Activated T-cell treated with anti-CD3 and anti-CD28 coated beads, Interleukin-2, amount 50 U/mL, for 24 hours (primary cell): ENCODE data around the gene CAVIN2.
A peak's percentile ranks its signal among the peaks of the same experiment; 100 is the strongest.

Experiments
- DNase-seq: peaks from one replicate; pipeline ENCODE4 v3.0.0-alpha.2; 2020
- H3K27ac Mint-ChIP-seq: 2 replicates; pipeline ENCODE4 v1.8.0; 2020; ENCODE audit warnings: mild to moderate bottlenecking, mixed read lengths
- H3K27me3 Mint-ChIP-seq: 2 replicates; pipeline ENCODE4 v1.8.0; 2020; ENCODE audit warnings: mixed read lengths
- H3K36me3 Mint-ChIP-seq: 2 replicates; pipeline ENCODE4 v1.8.0; 2020; ENCODE audit warnings: low read depth, mixed read lengths
- H3K4me1 Mint-ChIP-seq: 2 replicates; pipeline ENCODE4 v1.8.0; 2020; ENCODE audit warnings: low read depth, mixed read lengths
- H3K4me3 Mint-ChIP-seq: 2 replicates; pipeline ENCODE4 v1.8.0; 2020; ENCODE audit warnings: mild to moderate bottlenecking, moderate library complexity, mixed read lengths
- H3K9me3 Mint-ChIP-seq: 2 replicates; pipeline ENCODE4 v1.8.0; 2020; ENCODE audit warnings: mixed read lengths

Gene CAVIN2

DNA sequence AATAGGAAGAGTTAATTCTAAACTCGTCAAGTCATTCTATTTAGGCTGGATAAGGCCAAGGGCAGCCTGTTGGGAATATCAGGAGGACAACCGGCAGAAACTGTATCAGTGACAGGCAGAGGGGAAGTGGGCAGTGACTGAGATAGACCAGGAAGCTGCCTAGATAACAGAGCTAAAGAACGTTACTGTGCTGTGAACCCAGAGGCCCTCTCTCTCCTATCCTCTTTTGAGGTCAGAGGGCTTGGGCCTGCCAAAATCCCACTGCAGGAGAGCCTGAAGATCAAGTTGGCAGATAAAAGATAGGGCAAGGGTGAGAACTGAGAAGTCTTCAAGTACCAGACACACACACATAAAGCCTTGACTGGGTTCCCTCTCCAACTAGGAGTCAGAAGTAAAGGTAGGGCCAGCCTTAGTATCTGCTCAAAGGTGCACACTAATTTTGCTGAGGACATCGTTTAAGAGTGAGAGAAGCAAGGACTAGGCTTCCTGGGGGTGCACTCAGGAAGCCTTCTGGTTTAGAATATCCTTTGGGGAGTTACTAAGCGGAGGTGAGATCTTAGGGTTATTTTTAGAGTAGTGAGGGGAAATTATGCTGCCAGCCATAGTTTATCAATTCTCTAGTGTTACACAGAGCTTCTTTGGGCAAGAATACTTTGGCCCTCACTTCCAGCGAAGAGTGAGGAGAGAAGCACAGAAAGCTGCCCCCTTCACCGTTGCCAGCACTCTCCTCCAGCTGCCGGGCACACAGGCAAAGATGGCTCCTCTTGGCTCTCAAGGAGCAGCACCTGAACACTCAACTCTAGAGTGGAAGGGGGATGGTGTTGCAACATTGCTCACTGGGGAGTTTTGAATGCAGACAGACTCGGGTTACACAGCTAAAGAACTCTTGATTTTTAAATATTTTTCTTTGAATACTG lies 9.8 kb downstream of the CAVIN2 start:
- Mint-ChIP-seq H3K4me3 (no peak overlapping the region), H3K27me3 (peaks cover 25% of the 10 kb centered on the region), H3K36me3 (no peaks in the 10 kb centered on the region), H3K9me3 (no peaks in the 10 kb centered on the region), H3K27ac (no peak overlapping the region), H3K4me1 (no peaks in the 10 kb centered on the region)
- DNase-seq: no peak

- Mint-ChIP-seq H3K9me3 (no peaks in the 10 kb centered on the region), H3K27me3 (peaks cover 25% of the 10 kb centered on the region), H3K27ac (no peak overlapping the region), H3K36me3 (no peaks in the 10 kb centered on the region), H3K4me3 (no peak overlapping the region), H3K4me1 (no peaks in the 10 kb centered on the region)
- DNase-seq: no peak
Observed at GRCh38 chr2:191836471-191836852, 10.4 kb downstream of the CAVIN2 start.

DNA sequence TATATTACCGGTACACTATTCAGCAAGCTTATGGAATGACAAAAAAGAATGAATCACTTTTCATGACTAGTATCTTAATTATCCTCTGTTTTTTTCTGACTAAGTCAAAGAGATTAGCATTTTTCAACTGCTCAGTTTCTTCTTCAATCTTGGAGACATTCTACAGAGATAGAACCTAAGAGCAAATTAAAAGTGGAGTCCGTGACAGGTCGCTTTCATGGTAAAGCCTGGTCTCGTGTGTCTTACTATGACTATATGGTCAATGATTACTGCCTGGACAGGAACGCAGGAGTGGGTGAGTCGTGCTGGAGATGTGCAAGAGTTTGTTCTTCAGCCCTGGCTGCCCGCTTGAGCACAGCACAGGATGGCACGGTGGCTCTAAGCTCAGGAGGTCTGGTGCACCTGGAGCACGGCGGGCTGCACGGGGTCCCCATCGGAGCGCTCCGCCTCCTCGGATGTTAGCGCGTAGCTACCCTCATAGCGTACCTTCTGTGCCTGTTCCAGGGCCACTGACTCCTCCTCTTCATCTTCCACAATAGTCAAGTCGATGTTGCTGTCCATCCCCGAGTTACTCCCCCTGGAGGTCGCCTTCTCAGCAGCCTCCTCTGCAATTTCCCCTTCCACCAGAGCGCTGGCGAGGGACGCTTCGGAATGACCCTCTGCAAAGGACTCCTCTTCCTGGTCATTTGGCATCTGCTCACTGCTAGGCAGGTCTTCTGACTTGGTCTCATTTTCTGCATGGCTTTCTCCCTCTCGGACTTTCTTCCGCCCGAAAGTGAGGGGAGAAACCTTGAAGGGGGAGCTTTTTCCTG lies 11.1 kb downstream of the CAVIN2 start:
- Mint-ChIP-seq H3K4me1 (no peaks in the 10 kb centered on the region), H3K27ac (no peak overlapping the region)

GRCh38 chr2:191835100-191835499 lies 11.8 kb downstream of the CAVIN2 start:
- no peak for DNase-seq
- Mint-ChIP-seq H3K4me3 (no peak overlapping the region), H3K27me3 (peaks cover 19% of the 10 kb centered on the region), H3K36me3 (no peaks in the 10 kb centered on the region), H3K27ac (no peak overlapping the region), H3K4me1 (no peaks in the 10 kb centered on the region), H3K9me3 (no peaks in the 10 kb centered on the region)

More for the DNA sequence above, 11.1 kb downstream of the CAVIN2 start:
- no peaks in the 10 kb centered on the region for H3K9me3 Mint-ChIP-seq
- no peaks in the 10 kb centered on the region for H3K36me3 Mint-ChIP-seq
- no peak overlapping the region for H3K4me3 Mint-ChIP-seq
- peaks cover 22% of the 10 kb centered on the region for H3K27me3 Mint-ChIP-seq
- DNase-seq: no peak

DNA sequence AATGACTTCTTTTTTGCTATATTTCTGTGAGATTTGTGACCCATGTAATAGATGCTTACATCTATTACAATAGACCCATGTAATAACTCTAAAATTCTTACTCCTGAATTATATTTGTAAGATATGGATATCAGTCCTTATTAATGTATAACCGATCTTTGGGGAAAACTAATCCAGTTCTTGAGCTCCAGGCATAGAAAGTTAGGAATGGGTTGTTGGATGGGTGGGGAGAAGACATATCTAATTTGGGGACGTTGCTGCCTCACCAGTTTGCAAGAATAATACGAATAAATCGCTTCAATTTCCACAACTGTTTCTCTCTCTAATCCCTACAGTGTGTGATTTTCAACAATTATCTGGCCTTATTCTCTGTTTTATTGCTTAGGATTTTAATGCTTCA lies 13.5 kb downstream of the CAVIN2 start:
- no peaks in the 10 kb centered on the region for H3K4me1 Mint-ChIP-seq
- no peak overlapping the region for H3K27ac Mint-ChIP-seq
- H3K9me3 Mint-ChIP-seq: no peaks in the 10 kb centered on the region
- no peaks in the 10 kb centered on the region for H3K36me3 Mint-ChIP-seq
- no peak overlapping the region for H3K4me3 Mint-ChIP-seq
- peaks cover 7% of the 10 kb centered on the region for H3K27me3 Mint-ChIP-seq
- DNase-seq: no peak

GRCh38 chr2:191832668-191833067 lies 14.2 kb downstream of the CAVIN2 start:
- Mint-ChIP-seq H3K27me3 (peaks cover 7% of the 10 kb centered on the region), H3K4me3 (no peak overlapping the region), H3K9me3 (no peaks in the 10 kb centered on the region), H3K36me3 (no peaks in the 10 kb centered on the region), H3K27ac (no peak overlapping the region), H3K4me1 (no peaks in the 10 kb centered on the region)
- no peak for DNase-seq

- H3K36me3 Mint-ChIP-seq: no peaks in the 10 kb centered on the region
- peaks cover 7% of the 10 kb centered on the region for H3K27me3 Mint-ChIP-seq
- no peak for DNase-seq
- no peaks in the 10 kb centered on the region for H3K4me1 Mint-ChIP-seq
- no peak overlapping the region for H3K27ac Mint-ChIP-seq
- no peak overlapping the region for H3K4me3 Mint-ChIP-seq
- H3K9me3 Mint-ChIP-seq: no peaks in the 10 kb centered on the region
Observed at GRCh38 chr2:191831410-191831994, 15.4 kb downstream of the CAVIN2 start.

DNA sequence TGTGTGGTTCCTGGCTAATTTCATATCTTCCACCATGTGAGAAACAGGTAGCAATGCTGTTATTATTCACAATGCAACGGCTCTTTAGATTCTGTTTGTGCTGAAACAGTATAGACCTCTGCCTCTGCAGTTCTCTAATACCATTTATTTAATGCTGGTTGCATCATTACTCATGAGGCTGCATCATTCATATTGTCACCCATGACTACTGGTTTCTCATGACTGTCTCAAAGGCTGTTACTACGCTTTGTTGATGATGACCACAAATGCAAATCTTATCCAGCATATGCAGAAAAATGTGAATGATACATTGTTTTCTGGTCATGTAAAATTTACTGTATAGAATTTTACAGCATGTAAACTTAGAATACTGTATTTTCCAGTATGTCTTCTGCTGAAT lies 22.5 kb downstream of the CAVIN2 start:
- Mint-ChIP-seq H3K36me3 (no peaks in the 10 kb centered on the region), H3K27ac (no peak overlapping the region), H3K4me1 (no peaks in the 10 kb centered on the region), H3K9me3 (no peaks in the 10 kb centered on the region), H3K27me3 (peaks cover 11% of the 10 kb centered on the region), H3K4me3 (no peak overlapping the region)
- DNase-seq: no peak

DNA sequence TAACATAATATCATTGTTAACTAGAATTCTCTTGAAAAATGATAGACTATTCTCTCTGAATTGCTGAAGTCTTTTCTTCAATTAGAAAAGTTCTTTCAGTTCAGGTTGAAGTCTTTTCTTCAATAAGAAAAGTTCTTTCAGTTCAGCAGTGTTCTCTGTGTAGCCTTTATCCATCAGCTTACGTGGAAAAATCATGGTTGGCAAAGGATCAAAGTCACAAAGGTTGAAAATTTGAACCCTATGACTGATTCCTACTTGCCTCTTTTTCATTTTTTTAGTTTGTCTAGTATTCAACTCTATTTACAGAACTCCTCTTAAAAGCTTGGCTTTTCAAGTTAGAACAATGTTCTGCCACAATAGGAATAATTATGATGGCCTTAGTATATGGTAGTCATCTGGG lies 25.8 kb downstream of the CAVIN2 start:
- H3K27ac Mint-ChIP-seq: no peak overlapping the region
- no peak overlapping the region for H3K4me3 Mint-ChIP-seq
- peaks cover 19% of the 10 kb centered on the region for H3K27me3 Mint-ChIP-seq
- no peaks in the 10 kb centered on the region for H3K36me3 Mint-ChIP-seq
- no peaks in the 10 kb centered on the region for H3K4me1 Mint-ChIP-seq
- DNase-seq: no peak
- no peaks in the 10 kb centered on the region for H3K9me3 Mint-ChIP-seq

GRCh38 chr2:191818725-191819350 lies 28.1 kb downstream of the CAVIN2 start:
- Mint-ChIP-seq H3K27ac (no peak overlapping the region), H3K9me3 (no peaks in the 10 kb centered on the region), H3K36me3 (no peaks in the 10 kb centered on the region), H3K4me3 (no peak overlapping the region), H3K27me3 (peaks cover 30% of the 10 kb centered on the region), H3K4me1 (no peaks in the 10 kb centered on the region)
- no peak for DNase-seq

GRCh38 chr2:191818133-191818532 lies 28.8 kb downstream of the CAVIN2 start:
- Mint-ChIP-seq H3K36me3 (no peaks in the 10 kb centered on the region), H3K27ac (no peak overlapping the region), H3K4me1 (no peaks in the 10 kb centered on the region), H3K4me3 (no peak overlapping the region), H3K27me3 (peaks cover 34% of the 10 kb centered on the region), H3K9me3 (no peaks in the 10 kb centered on the region)
- DNase-seq: no peak

- no peaks in the 10 kb centered on the region for H3K9me3 Mint-ChIP-seq
- peaks cover 27% of the 10 kb centered on the region for H3K27me3 Mint-ChIP-seq
Observed at GRCh38 chr2:191815010-191815409, 31.9 kb downstream of the CAVIN2 start.

GRCh38 chr2:191813943-191814342 lies 32.9 kb downstream of the CAVIN2 start:
- peaks cover 27% of the 10 kb centered on the region for H3K27me3 Mint-ChIP-seq
- H3K9me3 Mint-ChIP-seq: no peaks in the 10 kb centered on the region
- no peaks in the 10 kb centered on the region for H3K36me3 Mint-ChIP-seq
- H3K4me3 Mint-ChIP-seq: no peak overlapping the region
- DNase-seq: no peak
- no peak overlapping the region for H3K27ac Mint-ChIP-seq
- H3K4me1 Mint-ChIP-seq: no peaks in the 10 kb centered on the region

More at GRCh38 chr2:191815010-191815409, 31.9 kb downstream of the CAVIN2 start:
- no peaks in the 10 kb centered on the region for H3K36me3 Mint-ChIP-seq
- DNase-seq: no peak
- H3K4me1 Mint-ChIP-seq: no peaks in the 10 kb centered on the region
- H3K4me3 Mint-ChIP-seq: no peak overlapping the region
- no peak overlapping the region for H3K27ac Mint-ChIP-seq

- H3K4me1 Mint-ChIP-seq: no peaks in the 10 kb centered on the region
- no peak overlapping the region for H3K27ac Mint-ChIP-seq
- H3K36me3 Mint-ChIP-seq: no peaks in the 10 kb centered on the region
- no peaks in the 10 kb centered on the region for H3K9me3 Mint-ChIP-seq
- DNase-seq: peak; percentile 46
- peaks cover 20% of the 10 kb centered on the region for H3K27me3 Mint-ChIP-seq
- no peak overlapping the region for H3K4me3 Mint-ChIP-seq
Observed at GRCh38 chr2:191811807-191812602, 34.9 kb downstream of the CAVIN2 start.
